ENCODE measurements around the gene TEPSIN. TPM values are rescaled to one million over a fixed set of nuclear protein-coding genes. Genes with fewer than 3 reads are reported as not detected.

TEPSIN gene
- total and polyA plus RNA-seq, 2 donors (not counting 3 experiments of a cell fraction or from before 2014, with no cell fraction given), result 41.6 to 45.3 TPM

- H2AFZ ChIP-seq (ENCODE audit: low read depth, low read length), result no peak overlapping the region
- H3K9me1 ChIP-seq (replicated peaks; ENCODE audit: control insufficient read depth, extremely low read depth, insufficient read depth, low read length), result no peaks in the 10 kb centered on the region
- dilution Hi-C loops (cut with MboI; ENCODE audit: extremely low pct_ligation_motif_present, low sequenced_read_pairs) (no loop called here), intact Hi-C loops (cut with micrococcal nuclease) (loop anchor here (5.0 kb wide), 1 partner anchor 187 kb away; no protein-coding TSS in a partner anchor)
- ChIA-PET CTCF (interaction anchor here (1.3 kb wide), 1 partner anchor 19 kb away, joined by 4 read pairs; no protein-coding TSS in a partner anchor), POLR2A (no interaction called here)
- BruUV-seq (replicated peaks), result no TSS peak
- H3K4me3 ChIP-seq (replicated peaks in 1 of 3; ENCODE audit: insufficient read depth in 1 of 3, low read depth in 1 of 3, low read length in 3 of 3), result no peak overlapping the region
- H3K36me3 ChIP-seq (ENCODE audit: control insufficient read depth in 2 of 2, extremely low read depth in 1 of 2, insufficient read depth in 2 of 2, low read length in 2 of 2), result no peaks in the 10 kb centered on the region
- no peak overlapping the region for H3K9ac ChIP-seq (replicated peaks; ENCODE audit: extremely low read depth, insufficient read depth, low read length)
- H3K9me3 ChIP-seq (replicated peaks; ENCODE audit: control insufficient read depth, insufficient read depth, low read length), result no peaks in the 10 kb centered on the region
- no peak overlapping the region for H3K27ac ChIP-seq (ENCODE audit: insufficient read depth, low read depth, low read length)
- H3K4me2 ChIP-seq (ENCODE audit: insufficient read depth, low read length), result no peak overlapping the region
- no peaks in the 10 kb centered on the region for H3K27me3 ChIP-seq (ENCODE audit: control insufficient read depth in 2 of 2, insufficient read depth in 2 of 2, low read length in 2 of 2)
- H3K79me2 ChIP-seq (ENCODE audit: control insufficient read depth, insufficient read depth, low read length), result peaks cover 5% of the 10 kb centered on the region
- peaks cover 14% of the 10 kb centered on the region for H3K4me1 ChIP-seq (ENCODE audit: control insufficient read depth, extremely low read depth, insufficient read depth, low read length)
- TF ChIP-seq POLR2AphosphoS5 (IDR thresholded peaks at IDR 0.05; ENCODE audit: insufficient read depth, low read depth, low read length) (no peak), JUN (IDR thresholded peaks at IDR 0.05; ENCODE audit: borderline replicate concordance, insufficient read depth, insufficient read length, low read depth) (no peak), CTCF (IDR thresholded peaks at IDR 0.05; ENCODE audit: extremely low read depth in 1 of 2, insufficient read depth in 1 of 2, low read depth in 1 of 2, low read length in 2 of 2) (no peak), EZH2 (IDR thresholded peaks at IDR 0.05; ENCODE audit: borderline replicate concordance, low read depth, low read length, severe bottlenecking) (no peak), GATA2 (IDR thresholded peaks at IDR 0.05; ENCODE audit: insufficient read depth, insufficient read length, low read depth, low read length) (no peak)
- TF ChIP-seq, protein P1, sequence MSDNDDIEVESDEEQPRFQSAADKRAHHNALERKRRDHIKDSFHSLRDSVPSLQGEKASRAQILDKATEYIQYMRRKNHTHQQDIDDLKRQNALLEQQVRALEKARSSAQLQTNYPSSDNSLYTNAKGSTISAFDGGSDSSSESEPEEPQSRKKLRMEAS (IDR thresholded peaks at IDR 0.05; ENCODE audit: insufficient read depth, insufficient read length), result no peak
- DNase-seq (ENCODE audit: low read depth, low spot score) (no peak), FAIRE-seq (no peak)
- H4K20me1 ChIP-seq (replicated peaks; ENCODE audit: control insufficient read depth, extremely low read depth, insufficient read depth, low read length), result no peaks in the 10 kb centered on the region
Observed at GRCh38 chr17:81219476-81220180, 19.2 kb downstream of the TEPSIN start.

All from endothelial cell of umbilical vein (primary cell).